ENCODE measurements around the gene DPYSL3. TPM values are rescaled to one million over a fixed set of nuclear protein-coding genes. Genes with fewer than 3 reads are reported as not detected.

Gene DPYSL3
- total RNA-seq, 2 donors from 2014 or later: 0.52 TPM; not detected in 1

- H3K4me1 Mint-ChIP-seq: no peaks in the 10 kb centered on the region
- no peak overlapping the region for H3K4me3 Mint-ChIP-seq
- no peak overlapping the region for H3K27ac Mint-ChIP-seq
- no peak for ATAC-seq (replicated peaks)
- H3K36me3 Mint-ChIP-seq (ENCODE audit: low read depth): no peaks in the 10 kb centered on the region
- H3K27me3 Mint-ChIP-seq: no peaks in the 10 kb centered on the region
- H3K9me3 Mint-ChIP-seq: peaks cover 5% of the 10 kb centered on the region
Observed at GRCh38 chr5:147340941-147341340, 168.9 kb downstream of the DPYSL3 start.
